GM12864 (cell line): ENCODE measurements around the gene STX8.
"Not testable (repeated sequence)": the region's sequence is repeated elsewhere in the genome, so short reads cannot be mapped to it uniquely, and the experiment has no call there.

Experiments used
- DNase-seq: peaks from one replicate; pipeline ENCODE4 v3.0.0-alpha.2; 2011; ENCODE audit warnings: low read depth
- H3K4me3 ChIP-seq: 2 replicates; pipeline ENCODE4 v1.5.1; 2011; ENCODE audit warnings: mild to moderate bottlenecking, low read depth, low read length, control low read depth
- CTCF ChIP-seq: IDR thresholded peaks from 2 replicates; pipeline ENCODE4 v1.5.1; 2011; ENCODE audit warnings: low read depth, mild to moderate bottlenecking, moderate library complexity, low read length, control low read depth, inconsistent platforms; ENCODE audit errors: missing control alignments

The STX8 gene

GRCh38 chr17:9575381-9576101 is at the start of gene STX8:
STX8 (minus strand) TSS chr17:9575820; CDS start chr17:9575808, 12 bp downstream.
- DNase-seq: peak; percentile 66
- TF ChIP-seq CTCF: no peak
- peak within 1 kb of the TSS; percentile 93 for H3K4me3 ChIP-seq

- no peak for DNase-seq
- no peak overlapping the region for H3K4me3 ChIP-seq
- no peak for TF ChIP-seq CTCF
These were observed 47.3 kb upstream of the STX8 start for GRCh38 chr17:9622961-9623360.

- no peak for DNase-seq
- H3K4me3 ChIP-seq: no peak overlapping the region
- TF ChIP-seq CTCF: no peak
These were observed 39.9 kb upstream of the STX8 start for GRCh38 chr17:9615486-9615885.

- H3K4me3 ChIP-seq: no peak overlapping the region
- DNase-seq: no peak
- no peak for TF ChIP-seq CTCF
These were observed 36.4 kb upstream of the STX8 start for GRCh38 chr17:9612006-9612405.

GRCh38 chr17:9611557-9611956 is 35.9 kb upstream of the STX8 start:
- no peak for DNase-seq
- no peak overlapping the region for H3K4me3 ChIP-seq
- TF ChIP-seq CTCF: no peak

- H3K4me3 ChIP-seq, DNase-seq: not testable (repeated sequence)
These were observed 31.4 kb upstream of the STX8 start for GRCh38 chr17:9607058-9607457.

GRCh38 chr17:9606453-9606852 is 30.8 kb upstream of the STX8 start:
- no peak for DNase-seq
- no peak for TF ChIP-seq CTCF
- no peak overlapping the region for H3K4me3 ChIP-seq

- not testable (repeated sequence) for H3K4me3 ChIP-seq, DNase-seq
These were observed 29.0 kb upstream of the STX8 start for GRCh38 chr17:9604583-9604982.
